ENCODE measurements around the gene CIAO2A.

Gene CIAO2A

GRCh38 chr15:64112904-64113303 lies 19.3 kb upstream of the CIAO2A start:
- Histone ChIP-seq H3K9ac (ENCODE audit: low read length) (no peak overlapping the region), H3K27ac (ENCODE audit: low read length) (no peak overlapping the region), H3K79me2 (ENCODE audit: low read length) (peaks cover 55% of the 10 kb centered on the region), H3K36me3 (replicated peaks; ENCODE audit: insufficient read depth, low read length) (0 out of 2 replicates have a peak, but pooled peaks cover 4% of the 10 kb centered on the region), H3K27me3 (replicated peaks; ENCODE audit: insufficient read depth, low read length) (no peaks in the 10 kb centered on the region), H3K9me2 (replicated peaks; ENCODE audit: insufficient read depth, low read length) (no peaks in the 10 kb centered on the region), H3K9me3 (replicated peaks; ENCODE audit: insufficient read depth, low read length) (no peaks in the 10 kb centered on the region), H4K20me1 (ENCODE audit: insufficient read depth, low read length) (peaks cover 5% of the 10 kb centered on the region; the same call in 1 of the 2 replicates), H2AFZ (ENCODE audit: low read length) (no peak overlapping the region), H3K4me1 (ENCODE audit: low read length) (peaks cover 11% of the 10 kb centered on the region), H3F3A (ENCODE audit: insufficient read depth, low read length) (no peaks in the 10 kb centered on the region), H3K4me3 (ENCODE audit: low read length) (no peak overlapping the region), H3K4me2 (ENCODE audit: low read depth, low read length) (no peak overlapping the region)
- TF ChIP-seq EZH2 (optimal IDR thresholded peaks at IDR 0.05; ENCODE audit: low read depth, low read length) (no peak), EZH2phosphoT487 (IDR thresholded peaks at IDR 0.05; ENCODE audit: low read length) (no peak), CTCF (IDR thresholded peaks at IDR 0.05; ENCODE audit: low read length) (no peak)
- DNase-seq, result no peak

GRCh38 chr15:64112073-64112772 lies 18.6 kb upstream of the CIAO2A start:
- peaks cover 11% of the 10 kb centered on the region for H3K4me1 ChIP-seq (ENCODE audit: low read length)
- H3K4me3 ChIP-seq (ENCODE audit: low read length), result no peak overlapping the region
- no peak overlapping the region for H3K4me2 ChIP-seq (ENCODE audit: low read depth, low read length)
- no peak overlapping the region for H3K9ac ChIP-seq (ENCODE audit: low read length)
- no peak overlapping the region for H3K27ac ChIP-seq (ENCODE audit: low read length)
- TF ChIP-seq EZH2 (optimal IDR thresholded peaks at IDR 0.05; ENCODE audit: low read depth, low read length) (no peak), CTCF (IDR thresholded peaks at IDR 0.05; ENCODE audit: low read length) (no peak), EZH2phosphoT487 (IDR thresholded peaks at IDR 0.05; ENCODE audit: low read length) (no peak)
- H3K9me3 ChIP-seq (replicated peaks; ENCODE audit: insufficient read depth, low read length), result no peaks in the 10 kb centered on the region
- H4K20me1 ChIP-seq (ENCODE audit: insufficient read depth, low read length), result peaks cover 5% of the 10 kb centered on the region; the same call in 1 of the 2 replicates
- H3F3A ChIP-seq (ENCODE audit: insufficient read depth, low read length), result no peaks in the 10 kb centered on the region
- no peak for DNase-seq
- peaks cover 61% of the 10 kb centered on the region for H3K79me2 ChIP-seq (ENCODE audit: low read length)
- 0 out of 2 replicates have a peak, but pooled peaks cover 4% of the 10 kb centered on the region for H3K36me3 ChIP-seq (replicated peaks; ENCODE audit: insufficient read depth, low read length)
- no peaks in the 10 kb centered on the region for H3K27me3 ChIP-seq (replicated peaks; ENCODE audit: insufficient read depth, low read length)
- no peak overlapping the region for H2AFZ ChIP-seq (ENCODE audit: low read length)
- H3K9me2 ChIP-seq (replicated peaks; ENCODE audit: insufficient read depth, low read length), result no peaks in the 10 kb centered on the region

- no peaks in the 10 kb centered on the region for H3K9me3 ChIP-seq (replicated peaks; ENCODE audit: insufficient read depth, low read length)
- peaks cover 11% of the 10 kb centered on the region for H3K4me1 ChIP-seq (ENCODE audit: low read length)
- H3K27ac ChIP-seq (ENCODE audit: low read length), result no peak overlapping the region
- H3K79me2 ChIP-seq (ENCODE audit: low read length), result peaks cover 67% of the 10 kb centered on the region
- no peak for DNase-seq
- no peak overlapping the region for H3K4me2 ChIP-seq (ENCODE audit: low read depth, low read length)
- TF ChIP-seq EZH2 (optimal IDR thresholded peaks at IDR 0.05; ENCODE audit: low read depth, low read length), result no peak
- no peak for TF ChIP-seq CTCF (IDR thresholded peaks at IDR 0.05; ENCODE audit: low read length)
- TF ChIP-seq EZH2phosphoT487 (IDR thresholded peaks at IDR 0.05; ENCODE audit: low read length), result no peak
- no peak overlapping the region for H2AFZ ChIP-seq (ENCODE audit: low read length)
- no peak overlapping the region for H3K9ac ChIP-seq (ENCODE audit: low read length)
- no peaks in the 10 kb centered on the region for H3K9me2 ChIP-seq (replicated peaks; ENCODE audit: insufficient read depth, low read length)
- H3F3A ChIP-seq (ENCODE audit: insufficient read depth, low read length), result no peaks in the 10 kb centered on the region
- H3K27me3 ChIP-seq (replicated peaks; ENCODE audit: insufficient read depth, low read length), result no peaks in the 10 kb centered on the region
- H4K20me1 ChIP-seq (ENCODE audit: insufficient read depth, low read length), result peaks cover 5% of the 10 kb centered on the region; the same call in 1 of the 2 replicates
- H3K4me3 ChIP-seq (ENCODE audit: low read length), result no peak overlapping the region
- H3K36me3 ChIP-seq (replicated peaks; ENCODE audit: insufficient read depth, low read length), result 0 out of 2 replicates have a peak, but pooled peaks cover 4% of the 10 kb centered on the region
Measured at GRCh38 chr15:64111679-64112050, 18.0 kb upstream of the CIAO2A start.

Measured in MM.1S (cell line).